Mesendoderm (in vitro differentiated cells): ENCODE results near the gene FNDC3B.

Source experiments
- DNase-seq: peaks from one replicate; pipeline ENCODE4 v3.0.0; 2013
- H2AK5ac ChIP-seq: 2 replicates; pipeline ENCODE4 v1.6.1; 2013; ENCODE audit warnings: low read length, inconsistent platforms
- H2BK120ac ChIP-seq: 2 replicates; pipeline ENCODE4 v1.6.1; 2013; ENCODE audit warnings: low read depth, mild to moderate bottlenecking, low read length, moderate library complexity, mixed read lengths
- H2BK15ac ChIP-seq: replicated peaks from 2 replicates; pipeline ENCODE4 v1.6.1; 2013; ENCODE audit warnings: low read depth, mild to moderate bottlenecking, moderate library complexity
- H2BK5ac ChIP-seq: 2 replicates; pipeline ENCODE4 v1.6.1; 2013; ENCODE audit warnings: low read length, inconsistent platforms
- H3K18ac ChIP-seq: 2 replicates; pipeline ENCODE4 v1.6.1; 2013; ENCODE audit warnings: mild to moderate bottlenecking, low read length, mixed read lengths
- H3K23ac ChIP-seq: one replicate; pipeline ENCODE4 v1.6.1; 2013; ENCODE audit warnings: low read length
- H3K27ac ChIP-seq: 2 replicates; pipeline ENCODE4 v1.5.1; 2013; ENCODE audit warnings: low read depth, mild to moderate bottlenecking, inconsistent platforms, low read length, moderate library complexity
- H3K27me3 ChIP-seq: 2 replicates; pipeline ENCODE4 v1.6.1; 2013; ENCODE audit warnings: low read length, control low read depth, mild to moderate bottlenecking, inconsistent platforms; ENCODE audit not compliant: insufficient read depth, poor library complexity
- H3K36me3 ChIP-seq: 2 replicates; pipeline ENCODE4 v1.6.1; 2013; ENCODE audit warnings: low read length, inconsistent platforms; ENCODE audit not compliant: control insufficient read depth, insufficient read depth
- H3K4ac ChIP-seq: one replicate; pipeline ENCODE4 v1.6.1; 2013; ENCODE audit warnings: low read depth, mild to moderate bottlenecking, low read length, moderate library complexity
- H3K4me1 ChIP-seq: 2 replicates; pipeline ENCODE4 v1.6.1; 2013; ENCODE audit warnings: low read depth, low read length, inconsistent platforms; ENCODE audit not compliant: control insufficient read depth
- H3K4me2 ChIP-seq: 2 replicates; pipeline ENCODE4 v1.6.1; 2013; ENCODE audit warnings: low read length
- H3K4me3 ChIP-seq: 2 replicates; pipeline ENCODE4 v1.5.1; 2013; ENCODE audit warnings: mild to moderate bottlenecking, low read length
- H3K56ac ChIP-seq: one replicate; pipeline ENCODE4 v1.6.1; 2013; ENCODE audit warnings: low read length
- H3K79me1 ChIP-seq: 2 replicates; pipeline ENCODE4 v1.6.1; 2013; ENCODE audit warnings: low read length, inconsistent platforms
- H3K79me2 ChIP-seq: 2 replicates; pipeline ENCODE4 v1.6.1; 2013; ENCODE audit warnings: mild to moderate bottlenecking, low read length; ENCODE audit not compliant: control insufficient read depth, insufficient read depth
- H3K9ac ChIP-seq: 2 replicates; pipeline ENCODE4 v1.6.1; 2013; ENCODE audit warnings: low read length, inconsistent platforms
- H4K5ac ChIP-seq: one replicate; pipeline ENCODE4 v1.6.1; 2013; ENCODE audit warnings: low read length
- H4K8ac ChIP-seq: one replicate; pipeline ENCODE4 v1.6.1; 2013; ENCODE audit warnings: low read depth, mild to moderate bottlenecking, control low read depth, low read length, moderate library complexity
- WGBS: extraction: QIAGEN DNeasy Blood & Tissue Kit; methylation state at CpG from one replicate; pipeline ENCODE4 v1.1.7; 2013; ENCODE audit warnings: low lambda C conversion rate, missing lambda C conversion rate; ENCODE audit not compliant: insufficient coverage; ENCODE audit errors: extremely low coverage; 5-methylcytosine and 5-hydroxymethylcytosine counted together

The FNDC3B gene

DNA sequence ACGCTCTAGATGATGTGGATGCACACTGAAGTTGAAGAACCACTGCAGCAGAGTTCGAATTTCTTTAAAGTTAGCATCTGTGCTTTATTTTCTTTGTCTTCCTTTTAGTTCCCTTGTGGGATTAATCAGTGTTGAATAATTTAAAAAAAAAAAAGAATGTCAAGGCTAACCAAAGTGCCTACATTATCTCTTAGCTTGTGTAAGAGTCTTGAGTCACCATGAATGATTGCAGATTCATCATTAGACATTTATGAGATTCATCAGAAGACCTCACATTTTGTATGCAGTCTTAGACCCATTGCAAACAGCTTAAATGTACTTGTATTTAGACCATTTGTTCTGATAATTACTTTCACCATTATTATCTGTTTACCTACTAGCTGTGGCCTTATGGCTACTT is 182.2 kb downstream of the FNDC3B start:
- peaks cover 27% of the 10 kb centered on the region for H3K79me2 ChIP-seq
- no CpG with 5 or more reads among the region's 2 CpGs for WGBS
- no peak overlapping the region for H4K8ac ChIP-seq
- H4K5ac ChIP-seq = no peak overlapping the region
- no peak overlapping the region for H2BK120ac ChIP-seq
- H3K4me2 ChIP-seq = no peak overlapping the region
- no peak overlapping the region for H3K56ac ChIP-seq
- peaks cover 7% of the 10 kb centered on the region for H3K4me1 ChIP-seq
- H2AK5ac ChIP-seq = no peak overlapping the region
- no peak overlapping the region for H3K27ac ChIP-seq
- no peaks in the 10 kb centered on the region for H3K36me3 ChIP-seq
- no peak overlapping the region for H3K23ac ChIP-seq
- H3K4ac ChIP-seq = no peak overlapping the region
- H2BK15ac ChIP-seq = no peak overlapping the region
- no peak for DNase-seq
- H3K18ac ChIP-seq = no peak overlapping the region
- H3K27me3 ChIP-seq = no peaks in the 10 kb centered on the region
- H3K4me3 ChIP-seq = no peak overlapping the region
- no peak overlapping the region for H3K9ac ChIP-seq
- H2BK5ac ChIP-seq = no peak overlapping the region
- peaks cover 12% of the 10 kb centered on the region for H3K79me1 ChIP-seq

DNA sequence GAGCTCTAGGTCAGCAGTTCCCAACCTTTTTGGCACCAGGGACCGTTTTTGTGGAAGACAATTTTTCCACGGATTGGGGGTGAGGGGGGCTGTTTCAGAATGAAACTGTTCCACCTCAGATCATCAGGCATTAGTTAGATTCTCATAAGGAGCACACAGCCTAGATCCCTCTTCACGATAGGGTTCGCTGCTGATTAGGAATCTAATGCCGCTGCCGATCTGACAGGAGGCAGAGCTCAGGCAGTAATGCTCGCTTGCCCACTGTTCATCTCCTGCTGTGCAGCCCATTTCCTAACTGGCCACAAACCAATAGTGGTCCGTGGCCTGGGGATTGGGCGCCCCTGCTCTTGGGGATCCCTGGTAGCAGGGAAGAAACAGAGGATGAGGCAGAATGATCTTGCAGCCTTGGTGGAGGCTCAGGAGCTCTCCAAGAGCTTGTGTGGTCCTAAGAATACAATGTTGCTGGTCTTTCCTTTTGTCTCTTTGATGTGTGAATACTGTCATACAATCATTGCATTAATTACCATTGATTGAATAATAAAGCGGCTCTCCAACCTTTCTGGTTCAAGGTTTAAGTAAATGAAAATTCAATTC is 183.2 kb downstream of the FNDC3B start:
- peaks cover 7% of the 10 kb centered on the region for H3K4me1 ChIP-seq
- H3K79me1 ChIP-seq = peaks cover 8% of the 10 kb centered on the region
- H3K9ac ChIP-seq = no peak overlapping the region
- no peak overlapping the region for H2BK120ac ChIP-seq
- H4K5ac ChIP-seq = no peak overlapping the region
- no peak for DNase-seq
- no peak overlapping the region for H3K4me3 ChIP-seq
- H3K27ac ChIP-seq = no peak overlapping the region
- H3K79me2 ChIP-seq = peaks cover 27% of the 10 kb centered on the region
- H3K27me3 ChIP-seq = no peaks in the 10 kb centered on the region
- no peak overlapping the region for H3K56ac ChIP-seq
- no peak overlapping the region for H3K18ac ChIP-seq
- no CpG with 5 or more reads among the region's 10 CpGs for WGBS
- no peak overlapping the region for H2BK15ac ChIP-seq
- no peak overlapping the region for H4K8ac ChIP-seq
- no peaks in the 10 kb centered on the region for H3K36me3 ChIP-seq
- no peak overlapping the region for H3K4ac ChIP-seq
- no peak overlapping the region for H3K4me2 ChIP-seq
- no peak overlapping the region for H2BK5ac ChIP-seq
- H3K23ac ChIP-seq = no peak overlapping the region
- H2AK5ac ChIP-seq = no peak overlapping the region

- Histone ChIP-seq H2BK120ac (no peak overlapping the region), H3K79me2 (peaks cover 27% of the 10 kb centered on the region), H4K8ac (no peak overlapping the region), H3K36me3 (no peaks in the 10 kb centered on the region), H3K4me2 (no peak overlapping the region), H3K4me1 (peaks cover 5% of the 10 kb centered on the region), H3K27ac (no peak overlapping the region), H2BK5ac (no peak overlapping the region), H2BK15ac (no peak overlapping the region), H3K4ac (no peak overlapping the region), H3K27me3 (no peaks in the 10 kb centered on the region), H3K23ac (no peak overlapping the region), H3K79me1 (peaks cover 10% of the 10 kb centered on the region), H3K18ac (no peak overlapping the region), H3K9ac (no peak overlapping the region), H2AK5ac (no peak overlapping the region), H3K56ac (no peak overlapping the region), H4K5ac (no peak overlapping the region), H3K4me3 (no peak overlapping the region)
- WGBS = no CpG with 5 or more reads among the region's 4 CpGs
- no peak for DNase-seq
Observed at GRCh38 chr3:172223870-172224269, 184.5 kb downstream of the FNDC3B start.

GRCh38 chr3:172224560-172225214 is 185.3 kb downstream of the FNDC3B start:
- Histone ChIP-seq H3K79me1 (peaks cover 10% of the 10 kb centered on the region), H3K4ac (no peak overlapping the region), H3K4me3 (no peak overlapping the region), H2AK5ac (no peak overlapping the region), H2BK120ac (no peak overlapping the region), H2BK5ac (no peak overlapping the region), H2BK15ac (no peak overlapping the region), H3K27ac (no peak overlapping the region), H3K56ac (no peak overlapping the region), H4K8ac (no peak overlapping the region), H3K18ac (no peak overlapping the region), H4K5ac (no peak overlapping the region), H3K23ac (no peak overlapping the region), H3K79me2 (peaks cover 21% of the 10 kb centered on the region), H3K9ac (no peak overlapping the region), H3K27me3 (no peaks in the 10 kb centered on the region), H3K4me1 (peaks cover 5% of the 10 kb centered on the region), H3K4me2 (no peak overlapping the region), H3K36me3 (no peaks in the 10 kb centered on the region)
- no peak for DNase-seq
- no CpG with 5 or more reads among the region's 7 CpGs for WGBS

GRCh38 chr3:172225215-172225707 is 185.9 kb downstream of the FNDC3B start:
- no peak overlapping the region for H2BK15ac ChIP-seq
- H3K18ac ChIP-seq = no peak overlapping the region
- no peak for DNase-seq
- H3K27me3 ChIP-seq = no peaks in the 10 kb centered on the region
- H3K79me2 ChIP-seq = peaks cover 18% of the 10 kb centered on the region
- H3K36me3 ChIP-seq = no peaks in the 10 kb centered on the region
- H3K4me1 ChIP-seq = peaks cover 5% of the 10 kb centered on the region
- H4K8ac ChIP-seq = no peak overlapping the region
- H3K56ac ChIP-seq = no peak overlapping the region
- no peak overlapping the region for H2BK5ac ChIP-seq
- peaks cover 9% of the 10 kb centered on the region for H3K79me1 ChIP-seq
- no CpG with 5 or more reads among the region's 5 CpGs for WGBS
- no peak overlapping the region for H3K4me3 ChIP-seq
- H2AK5ac ChIP-seq = no peak overlapping the region
- H3K23ac ChIP-seq = no peak overlapping the region
- H3K27ac ChIP-seq = no peak overlapping the region
- no peak overlapping the region for H2BK120ac ChIP-seq
- no peak overlapping the region for H3K4ac ChIP-seq
- H3K9ac ChIP-seq = no peak overlapping the region
- H3K4me2 ChIP-seq = no peak overlapping the region
- H4K5ac ChIP-seq = no peak overlapping the region
